Measurements from ENCODE around the gene AZU1.
"Not testable (repeated sequence)": the region's sequence is repeated elsewhere in the genome, so short reads cannot be mapped to it uniquely, and the experiment has no call there.

Gene AZU1

DNA sequence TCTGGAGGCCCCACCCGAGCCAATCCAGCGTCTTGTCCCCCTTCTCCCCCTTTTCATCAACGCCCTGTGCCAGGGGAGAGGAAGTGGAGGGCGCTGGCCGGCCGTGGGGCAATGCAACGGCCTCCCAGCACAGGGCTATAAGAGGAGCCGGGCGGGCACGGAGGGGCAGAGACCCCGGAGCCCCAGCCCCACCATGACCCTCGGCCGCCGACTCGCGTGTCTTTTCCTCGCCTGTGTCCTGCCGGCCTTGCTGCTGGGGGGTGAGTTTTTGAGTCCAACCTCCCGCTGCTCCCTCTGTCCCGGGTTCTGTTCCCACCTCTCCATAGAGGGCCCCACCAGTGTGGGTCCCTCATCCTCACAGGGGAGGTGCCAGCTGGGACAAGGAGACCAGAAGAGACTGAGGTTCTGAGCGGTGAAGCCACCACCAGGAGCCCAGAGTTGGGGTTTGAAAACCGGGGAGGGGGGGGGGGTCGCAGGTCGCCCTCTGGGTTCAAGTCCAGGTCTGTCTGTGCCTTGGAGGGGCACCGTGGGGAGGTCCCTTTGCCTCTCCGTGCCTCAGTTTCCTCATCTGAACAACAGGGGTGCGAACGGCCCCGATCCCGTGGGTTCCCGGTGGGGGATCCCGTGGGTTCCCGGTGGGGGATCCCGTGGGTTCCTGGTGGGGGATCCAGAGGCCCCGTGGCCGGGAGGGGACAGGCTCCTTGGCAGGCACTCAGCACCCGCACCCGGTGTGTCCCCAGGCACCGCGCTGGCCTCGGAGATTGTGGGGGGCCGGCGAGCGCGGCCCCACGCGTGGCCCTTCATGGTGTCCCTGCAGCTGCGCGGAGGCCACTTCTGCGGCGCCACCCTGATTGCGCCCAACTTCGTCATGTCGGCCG lies 24.7 kb downstream of the AZU1 start, which contains the start of gene ELANE:
ELANE (plus strand) TSS at position 168 of the 878 bp plus-strand sequence; CDS start at position 194, 26 bp downstream.
- in situ Hi-C loops (cut with HindIII; ENCODE audit: low sequenced_read_pairs): no loop called here

DNA sequence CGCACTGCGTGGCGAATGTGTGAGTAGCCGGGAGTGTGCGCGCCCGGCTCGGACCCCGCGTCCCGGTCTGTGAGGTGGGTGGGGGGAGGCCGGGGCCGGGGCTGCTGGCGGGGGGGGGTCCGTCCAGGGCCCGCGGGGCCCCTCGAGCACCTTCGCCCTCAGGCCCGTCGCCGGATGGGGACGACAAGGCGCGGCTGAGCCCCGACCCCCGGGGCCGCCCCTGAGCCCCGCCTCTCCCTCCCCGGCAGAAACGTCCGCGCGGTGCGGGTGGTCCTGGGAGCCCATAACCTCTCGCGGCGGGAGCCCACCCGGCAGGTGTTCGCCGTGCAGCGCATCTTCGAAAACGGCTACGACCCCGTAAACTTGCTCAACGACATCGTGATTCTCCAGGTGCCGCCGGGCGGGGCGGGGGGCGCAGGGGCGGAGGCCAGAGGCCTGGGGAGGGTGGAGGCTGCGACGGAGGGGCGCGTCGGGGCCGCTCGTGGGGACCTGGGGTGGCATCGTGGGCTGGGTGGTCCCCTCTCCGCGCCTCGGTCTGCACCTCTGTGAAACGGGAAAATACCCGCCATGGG lies 25.5 kb downstream of the AZU1 start:
- in situ Hi-C loops (cut with HindIII; ENCODE audit: low sequenced_read_pairs): no loop called here

GRCh38 chr19:853614-854220 lies 26.1 kb downstream of the AZU1 start:
- in situ Hi-C loops (cut with HindIII; ENCODE audit: low sequenced_read_pairs): not testable (repeated sequence)

- in situ Hi-C loops (cut with HindIII; ENCODE audit: low sequenced_read_pairs): no loop called here
Measured at GRCh38 chr19:854549-854948, 26.9 kb downstream of the AZU1 start.

DNA sequence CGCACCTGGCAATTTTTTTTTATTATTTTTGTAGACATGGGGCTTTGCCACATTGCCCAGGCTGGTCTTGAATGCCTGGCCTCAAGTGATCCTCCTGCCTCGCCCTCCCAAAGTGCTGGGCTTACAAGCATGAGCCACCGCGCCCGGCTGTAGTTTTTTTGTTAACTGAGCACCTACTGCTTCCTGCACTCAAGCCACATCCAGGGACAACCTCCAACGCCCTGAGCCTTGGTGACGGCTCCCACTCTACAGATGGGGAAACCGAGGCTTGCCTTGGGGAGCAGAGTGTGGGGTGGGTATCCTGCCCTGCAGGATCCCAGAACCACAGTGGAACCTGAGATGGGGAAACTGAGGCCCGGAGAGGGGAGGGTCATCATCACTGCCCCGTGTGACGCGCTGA lies 27.5 kb downstream of the AZU1 start:
- in situ Hi-C loops (cut with HindIII; ENCODE audit: low sequenced_read_pairs): no loop called here

GRCh38 chr19:855566-856120 lies 28.0 kb downstream of the AZU1 start:
- in situ Hi-C loops (cut with HindIII; ENCODE audit: low sequenced_read_pairs): no loop called here

DNA sequence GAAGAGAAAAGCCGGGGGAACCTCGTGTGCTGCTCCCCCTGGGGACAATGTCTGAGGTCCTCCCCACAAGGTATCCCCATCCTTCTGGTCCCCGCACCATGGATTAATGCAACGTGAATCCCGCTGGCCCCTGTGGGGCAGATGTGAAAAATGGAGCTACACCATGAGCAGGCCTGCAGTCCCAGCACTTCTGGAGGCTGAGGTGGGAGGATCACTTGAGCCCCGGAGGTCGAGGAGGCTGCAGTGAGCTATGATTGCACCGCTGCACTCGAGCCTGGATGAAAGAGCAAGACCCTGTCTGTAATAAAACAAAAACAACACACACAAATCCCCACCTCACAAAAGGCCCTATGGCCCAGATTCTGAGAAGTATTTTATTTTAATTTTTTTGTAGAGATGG lies 30.6 kb downstream of the AZU1 start:
- in situ Hi-C loops (cut with HindIII; ENCODE audit: low sequenced_read_pairs): no loop called here

GRCh38 chr19:858868-859843 lies 31.5 kb downstream of the AZU1 start, which contains the start of gene CFD:
CFD (plus strand) TSS chr19:859664; CDS start chr19:859690, 26 bp downstream.
- in situ Hi-C loops (cut with HindIII; ENCODE audit: low sequenced_read_pairs): no loop called here

GRCh38 chr19:861141-861755 lies 33.6 kb downstream of the AZU1 start:
- in situ Hi-C loops (cut with HindIII; ENCODE audit: low sequenced_read_pairs): no loop called here

- in situ Hi-C loops (cut with HindIII; ENCODE audit: low sequenced_read_pairs): no loop called here
Measured at GRCh38 chr19:861756-862580, 34.3 kb downstream of the AZU1 start.

DNA sequence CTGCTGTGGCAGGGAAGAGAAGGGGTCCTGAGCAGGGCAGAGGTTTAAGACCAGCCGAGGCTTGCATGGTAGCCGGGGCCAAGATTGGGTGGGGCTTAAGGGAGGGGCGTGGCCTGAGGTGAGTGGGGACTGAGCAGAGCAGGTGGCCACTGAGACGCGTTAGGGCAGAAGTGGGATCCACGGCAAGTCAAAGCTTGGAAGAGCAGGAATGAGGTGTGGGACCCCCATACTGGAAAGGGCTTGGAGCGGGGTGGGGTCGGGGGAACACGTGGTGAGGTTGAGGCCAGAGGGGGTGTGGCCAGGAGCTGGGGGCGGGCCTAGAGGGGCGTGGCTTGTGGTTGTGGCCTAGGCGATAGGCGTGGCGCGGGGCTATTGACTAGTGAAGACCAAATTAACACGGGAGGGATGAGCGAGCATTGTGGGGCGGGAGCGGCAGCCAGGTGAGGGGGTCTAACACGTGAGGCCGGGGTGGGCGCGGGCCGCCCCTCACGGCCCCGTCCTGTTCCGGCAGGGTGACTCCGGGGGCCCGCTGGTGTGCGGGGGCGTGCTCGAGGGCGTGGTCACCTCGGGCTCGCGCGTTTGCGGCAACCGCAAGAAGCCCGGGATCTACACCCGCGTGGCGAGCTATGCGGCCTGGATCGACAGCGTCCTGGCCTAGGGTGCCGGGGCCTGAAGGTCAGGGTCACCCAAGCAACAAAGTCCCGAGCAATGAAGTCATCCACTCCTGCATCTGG lies 35.1 kb downstream of the AZU1 start:
- in situ Hi-C loops (cut with HindIII; ENCODE audit: low sequenced_read_pairs): no loop called here

GRCh38 chr19:863315-863620 lies 35.6 kb downstream of the AZU1 start:
- in situ Hi-C loops (cut with HindIII; ENCODE audit: low sequenced_read_pairs): no loop called here

- in situ Hi-C loops (cut with HindIII; ENCODE audit: low sequenced_read_pairs): no loop called here
Measured at GRCh38 chr19:866769-867300, 39.2 kb downstream of the AZU1 start.

DNA sequence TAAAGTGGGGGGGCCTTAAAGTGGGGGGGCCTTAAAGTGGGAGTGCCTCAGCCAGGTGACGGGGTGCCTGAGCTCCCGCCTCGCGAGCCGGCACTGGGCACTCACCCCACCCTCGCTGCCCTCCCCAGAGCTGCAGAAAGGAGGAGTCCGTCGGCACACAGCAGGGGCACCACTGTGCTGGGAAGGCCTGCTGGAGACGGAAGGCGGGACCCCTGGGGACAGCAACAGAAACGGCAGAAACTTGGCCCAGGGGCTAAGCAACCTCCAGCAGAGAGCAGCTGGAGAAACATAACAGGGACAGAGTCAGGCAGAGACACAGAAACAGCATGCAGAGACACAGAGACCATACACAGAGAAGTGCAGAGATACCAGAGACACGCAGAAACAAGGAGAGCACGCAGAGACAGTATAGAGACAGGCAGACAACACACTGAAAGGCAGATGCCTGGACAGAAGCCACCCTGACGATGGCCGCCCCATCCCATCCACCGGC lies 39.7 kb downstream of the AZU1 start:
- in situ Hi-C loops (cut with HindIII; ENCODE audit: low sequenced_read_pairs): no loop called here

DNA sequence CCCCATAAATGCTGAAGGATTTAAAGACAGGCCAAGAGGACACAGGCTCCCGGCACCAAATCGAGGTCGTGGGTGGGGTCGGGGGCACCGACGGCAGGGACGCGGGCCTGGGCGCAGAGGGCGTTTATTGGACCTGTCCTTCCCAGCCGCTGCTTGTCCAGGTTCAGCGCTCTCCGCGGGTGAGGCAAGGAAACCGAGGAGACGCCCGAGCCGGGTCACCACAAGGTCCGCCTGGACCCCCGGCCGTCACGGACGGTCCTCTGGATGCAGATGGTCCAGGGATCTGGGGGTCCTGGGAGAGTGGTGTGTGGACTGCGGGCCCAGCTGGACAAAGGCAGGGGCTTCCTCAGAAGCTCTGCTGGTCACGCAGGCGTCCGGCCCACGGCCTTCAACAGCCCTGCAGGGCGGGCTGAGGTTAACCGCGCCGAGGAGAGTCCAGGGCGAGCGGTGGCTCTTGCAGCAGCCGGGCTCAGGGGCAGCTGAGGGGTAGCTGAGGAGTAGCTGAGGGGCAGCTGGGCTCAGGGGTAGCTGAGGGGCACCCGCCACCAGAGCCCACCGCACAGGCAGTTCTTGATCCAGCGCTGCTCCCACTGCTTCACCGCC lies 40.3 kb downstream of the AZU1 start:
- in situ Hi-C loops (cut with HindIII; ENCODE audit: low sequenced_read_pairs): no loop called here

GRCh38 chr19:868458-869244 lies 41.0 kb downstream of the AZU1 start:
- in situ Hi-C loops (cut with HindIII; ENCODE audit: low sequenced_read_pairs): no loop called here
